GM19043 (cell line): ENCODE data around the gene SPHK1.

Source experiments
- ATAC-seq: cut with Tn5 transposase; IDR thresholded peaks from one replicate; pipeline ENCODE4 v1.9.1; 2021; ENCODE audit warnings: low read depth; ENCODE audit not compliant: unreplicated experiment

The SPHK1 gene

GRCh38 chr17:76431509-76431908 is 47.1 kb downstream of the SPHK1 start:
- no peak for ATAC-seq

- ATAC-seq: no peak
Observed at GRCh38 chr17:76432004-76432403, 47.6 kb downstream of the SPHK1 start.

GRCh38 chr17:76432712-76433336 is 48.4 kb downstream of the SPHK1 start:
- no peak for ATAC-seq

GRCh38 chr17:76433693-76434092 is 49.3 kb downstream of the SPHK1 start:
- no peak for ATAC-seq

- no peak for ATAC-seq
Observed at GRCh38 chr17:76434870-76435269, 50.5 kb downstream of the SPHK1 start.

GRCh38 chr17:76435751-76436150 is 51.3 kb downstream of the SPHK1 start:
- no peak for ATAC-seq
